Measurements from ENCODE around the gene UAP1L1.
A peak's percentile ranks its signal among the peaks of the same experiment; 100 is the strongest.

The UAP1L1 gene

GRCh38 chr9:137053944-137054931, 23.1 kb upstream of the UAP1L1 start, which contains the start of gene ENTPD2:
Gene ENTPD2 (minus strand): TSS chr9:137054061. CDS start chr9:137053997, 64 bp downstream.
- peak; percentile 84 for DNase-seq (ENCODE audit: low read depth)
- TF ChIP-seq CTCF (IDR thresholded peaks at IDR 0.05; ENCODE audit: insufficient read depth, low read depth, low read length, missing control alignments), result no peak
- peak within 1 kb of the TSS; percentile 30 for H3K4me3 ChIP-seq (ENCODE audit: low read length)

- DNase-seq (ENCODE audit: low read depth), result no peak
- no peak for TF ChIP-seq CTCF (IDR thresholded peaks at IDR 0.05; ENCODE audit: insufficient read depth, low read depth, low read length, missing control alignments)
- no peak overlapping the region for H3K4me3 ChIP-seq (ENCODE audit: low read length)
These were observed 22.4 kb upstream of the UAP1L1 start for GRCh38 chr9:137054932-137055384.

- no peak for DNase-seq (ENCODE audit: low read depth)
These were observed 21.6 kb upstream of the UAP1L1 start for GRCh38 chr9:137055385-137056364.

GRCh38 chr9:137056739-137057415, 20.4 kb upstream of the UAP1L1 start:
- H3K4me3 ChIP-seq (ENCODE audit: low read length), result no peak overlapping the region

More at GRCh38 chr9:137055385-137056364, 21.6 kb upstream of the UAP1L1 start:
- TF ChIP-seq CTCF (IDR thresholded peaks at IDR 0.05; ENCODE audit: insufficient read depth, low read depth, low read length, missing control alignments), result no peak
- no peak overlapping the region for H3K4me3 ChIP-seq (ENCODE audit: low read length)

GRCh38 chr9:137057545-137057944, 19.8 kb upstream of the UAP1L1 start:
- DNase-seq (ENCODE audit: low read depth), result no peak
- no peak overlapping the region for H3K4me3 ChIP-seq (ENCODE audit: low read length)
- no peak for TF ChIP-seq CTCF (IDR thresholded peaks at IDR 0.05; ENCODE audit: insufficient read depth, low read depth, low read length, missing control alignments)

More at GRCh38 chr9:137056739-137057415, 20.4 kb upstream of the UAP1L1 start:
- DNase-seq (ENCODE audit: low read depth), result no peak
- TF ChIP-seq CTCF (IDR thresholded peaks at IDR 0.05; ENCODE audit: insufficient read depth, low read depth, low read length, missing control alignments), result no peak

Measured in epithelial cell of esophagus (primary cell).